WTC11 (cell line): ENCODE results near the gene EDARADD.

Experiments
- NFE2L1 ChIP-seq: sonication (generic); formaldehyde crosslinking; IDR thresholded peaks from 2 replicates; pipeline ENCODE4 v1.8.1; 2023; ENCODE audit warnings: missing genetic modification reagents
- NR1H2 ChIP-seq: sonication (generic); formaldehyde crosslinking; IDR thresholded peaks from 2 replicates; pipeline ENCODE4 v1.9.0; 2021; ENCODE audit warnings: mild to moderate bottlenecking, moderate library complexity, missing genetic modification reagents
- ZNF138 ChIP-seq: sonication (generic); formaldehyde crosslinking; conservative IDR thresholded peaks from 2 replicates; pipeline ENCODE4 v1.8.1; 2022; ENCODE audit warnings: mild to moderate bottlenecking, moderate library complexity, missing genetic modification reagents
- ZNF263 ChIP-seq: sonication (generic); formaldehyde crosslinking; IDR thresholded peaks from 2 replicates; pipeline ENCODE4 v1.8.1; 2022; ENCODE audit warnings: low read depth, mild to moderate bottlenecking, moderate library complexity, missing genetic modification reagents
- ZSCAN18 ChIP-seq: fragments of 250-450 bp; sonication (Bioruptor Pico); IDR thresholded peaks from 2 replicates; pipeline ENCODE4 v2.1.2; 2022; ENCODE audit warnings: mild to moderate bottlenecking, moderate library complexity
- TF ChIP-seq, protein P1 (sequence below): fragments of 200-600 bp; IDR thresholded peaks from 2 replicates; pipeline ENCODE4 v1.8.0; 2022; ENCODE audit warnings: antibody characterized with exemption

- TF ChIP-seq ZNF263: no peak
- TF ChIP-seq, protein P1, sequence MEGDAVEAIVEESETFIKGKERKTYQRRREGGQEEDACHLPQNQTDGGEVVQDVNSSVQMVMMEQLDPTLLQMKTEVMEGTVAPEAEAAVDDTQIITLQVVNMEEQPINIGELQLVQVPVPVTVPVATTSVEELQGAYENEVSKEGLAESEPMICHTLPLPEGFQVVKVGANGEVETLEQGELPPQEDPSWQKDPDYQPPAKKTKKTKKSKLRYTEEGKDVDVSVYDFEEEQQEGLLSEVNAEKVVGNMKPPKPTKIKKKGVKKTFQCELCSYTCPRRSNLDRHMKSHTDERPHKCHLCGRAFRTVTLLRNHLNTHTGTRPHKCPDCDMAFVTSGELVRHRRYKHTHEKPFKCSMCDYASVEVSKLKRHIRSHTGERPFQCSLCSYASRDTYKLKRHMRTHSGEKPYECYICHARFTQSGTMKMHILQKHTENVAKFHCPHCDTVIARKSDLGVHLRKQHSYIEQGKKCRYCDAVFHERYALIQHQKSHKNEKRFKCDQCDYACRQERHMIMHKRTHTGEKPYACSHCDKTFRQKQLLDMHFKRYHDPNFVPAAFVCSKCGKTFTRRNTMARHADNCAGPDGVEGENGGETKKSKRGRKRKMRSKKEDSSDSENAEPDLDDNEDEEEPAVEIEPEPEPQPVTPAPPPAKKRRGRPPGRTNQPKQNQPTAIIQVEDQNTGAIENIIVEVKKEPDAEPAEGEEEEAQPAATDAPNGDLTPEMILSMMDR: no peak
- TF ChIP-seq ZNF138 (CRISPR knock-in tag): no peak
- TF ChIP-seq NFE2L1 (CRISPR knock-in tag): no peak
- no peak for TF ChIP-seq ZSCAN18 (CRISPR knock-in tag)
- TF ChIP-seq NR1H2 (CRISPR knock-in tag): no peak
Measured at GRCh38 chr1:236395947-236396664, 2.0 kb downstream of the EDARADD start.
